K562 (cell line): ENCODE measurements around the gene LMAN1L.

Source experiments
- CTCF ChIP-seq, 3 experiments: IDR thresholded peaks in 2 of 3; conservative IDR thresholded peaks in 1 of 3; 2 replicates each; pipeline ENCODE4 v1.5.1; 2011 to 2012; ENCODE audit warnings: low read length in 3 of 3, mild to moderate bottlenecking in 3 of 3, control low read depth in 2 of 3, improper control_type of control experiment in 1 of 3, inconsistent platforms in 1 of 3, low read depth in 1 of 3, mixed read lengths in 1 of 3, moderate library complexity in 1 of 3; ENCODE audit not compliant: insufficient read depth in 2 of 3
- POLR2A ChIP-seq: fragments of 450-650 bp; conservative IDR thresholded peaks from 2 replicates; pipeline ENCODE4 v1.6.1; 2016
- POLR2AphosphoS5 ChIP-seq: IDR thresholded peaks from 2 replicates; pipeline ENCODE4 v1.6.1; 2011; ENCODE audit warnings: mild to moderate bottlenecking, low read depth, low read length, moderate library complexity; ENCODE audit not compliant: control insufficient read depth, insufficient read depth
- SETDB1 ChIP-seq: IDR thresholded peaks from one replicate; pipeline ENCODE4 v1.6.1; 2012; ENCODE audit warnings: low read length, control low read depth, inconsistent platforms

- TF ChIP-seq POLR2A, result no peak
- TF ChIP-seq CTCF (IDR thresholded peaks at IDR 0.05 in 2 of 3, conservative IDR thresholded peaks at IDR 0.05 in 1 of 3; ENCODE audit: insufficient read depth in 2 of 3, low read depth in 1 of 3, low read length in 3 of 3), result no peak
- TF ChIP-seq POLR2AphosphoS5, result no peak
- TF ChIP-seq SETDB1, result no peak
Measured at GRCh38 chr15:74790080-74790916, 22.3 kb upstream of the LMAN1L start.
